Urinary bladder (tissue), 4 donors: ENCODE results near the gene CAT. TPM values are rescaled to one million over a fixed set of nuclear protein-coding genes. Genes with fewer than 3 reads are reported as not detected.

Experiments
- DNase-seq: peaks from one replicate; pipeline ENCODE4 v3.0.0-alpha.2; 2015; ENCODE audit errors: extremely low spot score
- H3K27ac ChIP-seq: one replicate; pipeline ENCODE4 v1.5.1; 2013; ENCODE audit warnings: low read depth, mild to moderate bottlenecking, moderate library complexity
- H3K36me3 ChIP-seq: one replicate; pipeline ENCODE4 v1.6.1; 2013; ENCODE audit warnings: mild to moderate bottlenecking, moderate library complexity; ENCODE audit not compliant: insufficient read depth
- H3K4me1 ChIP-seq: one replicate; pipeline ENCODE4 v1.6.1; 2013; ENCODE audit warnings: mild to moderate bottlenecking, moderate library complexity; ENCODE audit not compliant: insufficient read depth
- H3K4me3 ChIP-seq: one replicate; pipeline ENCODE4 v1.5.1; 2013; ENCODE audit warnings: low read depth, low read length
- WGBS: extraction: QIAGEN DNeasy Blood & Tissue Kit; methylation state at CpG from one replicate; pipeline ENCODE4 v1.1.7; 2013; 5-methylcytosine and 5-hydroxymethylcytosine counted together
- polyA plus RNA-seq: library from polyadenylated mRNA; stranded (reverse); fragments of 200-250 nt; gene quantifications from one replicate; pipeline ENCODE4 v1.2.3, GENCODE V29; 2013
- total RNA-seq: library from RNA; depleted of rRNA; stranded (reverse); fragments of >200 nt; gene quantifications from one replicate; pipeline ENCODE4 v1.2.3, GENCODE V29; 2014
- donor health status: healthy with polysubstance abuse.
- donor health status: healthy.

The CAT gene
- total RNA-seq, result 165 TPM
- polyA plus RNA-seq, result 97.0 TPM

- no peaks in the 10 kb centered on the region for H3K4me1 ChIP-seq
- H3K36me3 ChIP-seq, result no peaks in the 10 kb centered on the region
- under 1% methylated on average over 62 of the region's 62 CpGs for WGBS
- peak; percentile 92 for DNase-seq
- H3K4me3 ChIP-seq, result peak within 1 kb of the TSS; percentile 74
- peak within 1 kb of the TSS; percentile 95 for H3K27ac ChIP-seq
Observed at GRCh38 chr11:34438529-34439507, at the start of gene CAT. CAT (plus strand) TSS chr11:34438934; CDS start chr11:34439014, 80 bp downstream.

GRCh38 chr11:34394771-34395300 is 43.9 kb upstream of the CAT start:
- peaks cover 1% of the 10 kb centered on the region for H3K4me1 ChIP-seq
- 82% methylated on average over 6 of the region's 6 CpGs for WGBS
- no peaks in the 10 kb centered on the region for H3K36me3 ChIP-seq
- DNase-seq, result no peak
- no peak overlapping the region for H3K27ac ChIP-seq
- no peak overlapping the region for H3K4me3 ChIP-seq

- H3K27ac ChIP-seq, result no peak overlapping the region
- peaks cover 1% of the 10 kb centered on the region for H3K4me1 ChIP-seq
- no peak for DNase-seq
- WGBS, result 49% methylated on average over 1 of the region's 1 CpG
- H3K36me3 ChIP-seq, result no peaks in the 10 kb centered on the region
- H3K4me3 ChIP-seq, result no peak overlapping the region
Observed at GRCh38 chr11:34395916-34396550, 42.7 kb upstream of the CAT start.

GRCh38 chr11:34397120-34397519 is 41.6 kb upstream of the CAT start:
- WGBS, result 58% methylated on average over 1 of the region's 1 CpG
- no peaks in the 10 kb centered on the region for H3K36me3 ChIP-seq
- no peak overlapping the region for H3K27ac ChIP-seq
- no peak overlapping the region for H3K4me3 ChIP-seq
- peaks cover 1% of the 10 kb centered on the region for H3K4me1 ChIP-seq
- no peak for DNase-seq

GRCh38 chr11:34397811-34398210 is 40.9 kb upstream of the CAT start:
- WGBS, result 53% methylated on average over 2 of the region's 2 CpGs
- DNase-seq, result no peak
- Histone ChIP-seq H3K36me3 (no peaks in the 10 kb centered on the region), H3K4me1 (peaks cover 1% of the 10 kb centered on the region), H3K4me3 (no peak overlapping the region), H3K27ac (no peak overlapping the region)

GRCh38 chr11:34403431-34403830 is 35.3 kb upstream of the CAT start:
- H3K27ac ChIP-seq, result no peak overlapping the region
- DNase-seq, result no peak
- H3K4me3 ChIP-seq, result no peak overlapping the region
- 68% methylated on average over 4 of the region's 4 CpGs for WGBS
- no peaks in the 10 kb centered on the region for H3K36me3 ChIP-seq
- no peaks in the 10 kb centered on the region for H3K4me1 ChIP-seq

- 79% methylated on average over 6 of the region's 6 CpGs for WGBS
Observed at GRCh38 chr11:34404280-34404679, 34.5 kb upstream of the CAT start.

GRCh38 chr11:34405079-34405858 is 33.5 kb upstream of the CAT start:
- Histone ChIP-seq H3K36me3 (no peaks in the 10 kb centered on the region), H3K27ac (no peak overlapping the region), H3K4me1 (no peaks in the 10 kb centered on the region), H3K4me3 (no peak overlapping the region)
- 59% methylated on average over 6 of the region's 7 CpGs for WGBS
- DNase-seq, result no peak

More at GRCh38 chr11:34404280-34404679, 34.5 kb upstream of the CAT start:
- no peak for DNase-seq
- Histone ChIP-seq H3K27ac (no peak overlapping the region), H3K4me1 (no peaks in the 10 kb centered on the region), H3K4me3 (no peak overlapping the region), H3K36me3 (no peaks in the 10 kb centered on the region)

GRCh38 chr11:34406413-34406812 is 32.3 kb upstream of the CAT start:
- Histone ChIP-seq H3K36me3 (no peaks in the 10 kb centered on the region), H3K27ac (no peak overlapping the region), H3K4me1 (no peaks in the 10 kb centered on the region), H3K4me3 (no peak overlapping the region)
- no peak for DNase-seq
- WGBS, result 85% methylated on average over 3 of the region's 3 CpGs

- H3K4me3 ChIP-seq, result no peak overlapping the region
- H3K4me1 ChIP-seq, result no peaks in the 10 kb centered on the region
- no peak overlapping the region for H3K27ac ChIP-seq
- DNase-seq, result no peak
- no peaks in the 10 kb centered on the region for H3K36me3 ChIP-seq
- 48% methylated on average over 2 of the region's 2 CpGs for WGBS
Observed at GRCh38 chr11:34407121-34407813, 31.5 kb upstream of the CAT start.

- no peaks in the 10 kb centered on the region for H3K36me3 ChIP-seq
- WGBS, result 78% methylated on average over 2 of the region's 2 CpGs
- no peak overlapping the region for H3K27ac ChIP-seq
- no peak for DNase-seq
- H3K4me3 ChIP-seq, result no peak overlapping the region
- no peaks in the 10 kb centered on the region for H3K4me1 ChIP-seq
Observed at GRCh38 chr11:34408580-34409172, 30.1 kb upstream of the CAT start.

- Histone ChIP-seq H3K27ac (no peak overlapping the region), H3K4me3 (no peak overlapping the region), H3K4me1 (no peaks in the 10 kb centered on the region), H3K36me3 (no peaks in the 10 kb centered on the region)
- DNase-seq, result no peak
- 81% methylated on average over 3 of the region's 3 CpGs for WGBS
Observed at GRCh38 chr11:34411111-34411510, 27.6 kb upstream of the CAT start.
